GM19463 (cell line): ENCODE measurements around the gene RRAS.

Source experiments
- ATAC-seq: cut with Tn5 transposase; IDR thresholded peaks from one replicate; pipeline ENCODE4 v1.9.1; 2021; ENCODE audit warnings: mild to moderate bottlenecking, moderate library complexity; ENCODE audit not compliant: unreplicated experiment

RRAS gene

GRCh38 chr19:49677231-49677900, 37.4 kb upstream of the RRAS start, which contains the start of gene PRMT1:
Gene PRMT1 (plus strand): TSS chr19:49677271. CDS start chr19:49677281, 10 bp downstream.
- ATAC-seq, result no peak

GRCh38 chr19:49676784-49677230, 36.9 kb upstream of the RRAS start:
- ATAC-seq, result peak; percentile 66

GRCh38 chr19:49676136-49676783, 36.3 kb upstream of the RRAS start:
- no peak for ATAC-seq

GRCh38 chr19:49672131-49672919, 32.4 kb upstream of the RRAS start:
- no peak for ATAC-seq

- ATAC-seq, result no peak
Observed at GRCh38 chr19:49669516-49669915, 29.6 kb upstream of the RRAS start.

- no peak for ATAC-seq
Observed at GRCh38 chr19:49667473-49667872, 27.5 kb upstream of the RRAS start.

- no peak for ATAC-seq
Observed at GRCh38 chr19:49666120-49666444, 26.1 kb upstream of the RRAS start.

- peak; percentile 83 for ATAC-seq
Observed at GRCh38 chr19:49665351-49666119, 25.6 kb upstream of the RRAS start, which contains the start of the genes BCL2L12 and IRF3. Gene BCL2L12 (plus strand): TSS chr19:49665933. CDS start chr19:49666693, 760 bp downstream. Gene IRF3 (minus strand): TSS chr19:49665857. CDS start chr19:49664838, 1,019 bp downstream.

GRCh38 chr19:49665036-49665350, 25.1 kb upstream of the RRAS start:
- ATAC-seq, result no peak

GRCh38 chr19:49664171-49665035, 24.5 kb upstream of the RRAS start:
- no peak for ATAC-seq

GRCh38 chr19:49663224-49663623, 23.3 kb upstream of the RRAS start:
- ATAC-seq, result no peak

GRCh38 chr19:49662011-49662410, 22.1 kb upstream of the RRAS start:
- no peak for ATAC-seq

GRCh38 chr19:49660338-49660961, 20.5 kb upstream of the RRAS start:
- ATAC-seq, result no peak

GRCh38 chr19:49658566-49659442, 18.9 kb upstream of the RRAS start:
- no peak for ATAC-seq

GRCh38 chr19:49658139-49658517, 18.2 kb upstream of the RRAS start:
- ATAC-seq, result no peak

- no peak for ATAC-seq
Observed at GRCh38 chr19:49657493-49658138, 17.7 kb upstream of the RRAS start.

GRCh38 chr19:49656456-49657109, 16.6 kb upstream of the RRAS start:
- ATAC-seq, result no peak
